GM12878 (cell line): ENCODE measurements around the gene VWA7. TPM values are rescaled to one million over a fixed set of nuclear protein-coding genes. Genes with fewer than 3 reads are reported as not detected.
A peak's percentile ranks its signal among the peaks of the same experiment; 100 is the strongest.

Experiments used
- ATAC-seq: fragments of 200-7000 bp; cut with Tn5 transposase; 3 replicates; pipeline ENCODE4 v1.9.1; 2020; ENCODE audit warnings: mild to moderate bottlenecking, moderate library complexity
- BruUV-seq: library from RNA; stranded (reverse); fragments of 400-500 nt; replicated peaks from 2 replicates; lab custom pipeline; 2021; lab: Mats Ljungman, UMichigan
- CTCF ChIA-PET: fragments of 300-600 bp; sonication (Branson Sonifier 250); formaldehyde crosslinking; extraction: SDS; loops from one replicate; lab custom pipeline; 2021; ENCODE audit warnings: inconsistent platforms; lab: Yijun Ruan, JAX
- POLR2A ChIA-PET: fragments of 350-600 bp; formaldehyde crosslinking; extraction: SDS; loops from one replicate; lab custom pipeline; 2021; ENCODE audit warnings: inconsistent platforms; lab: Charles Lee
- RAD21 ChIA-PET: fragments of 300-600 bp; sonication (Branson Sonifier 250); formaldehyde crosslinking; loops from one replicate; lab custom pipeline; 2023; ENCODE audit warnings: antibody characterized with exemption; ENCODE audit not compliant: unreplicated experiment; lab: Charles Lee
- SMC1A ChIA-PET: fragments of 300-600 bp; sonication (Branson Sonifier 250); formaldehyde crosslinking; loops from one replicate; lab custom pipeline; 2023; ENCODE audit not compliant: unreplicated experiment, uncharacterized antibody; lab: Charles Lee
- DNase-seq: peaks from one replicate; pipeline ENCODE4 v3.0.0-alpha.2; 2011; ENCODE audit warnings: low read depth, low spot score
- FAIRE-seq: peaks from 3 replicates; lab custom pipeline; 2011; peaks lifted over from hg19 to GRCh38; lab: Jason Lieb, UNC
- H2AFZ ChIP-seq: 2 replicates; pipeline ENCODE4 v1.6.0; 2011; ENCODE audit warnings: low read depth, low read length, control low read depth; ENCODE audit not compliant: control insufficient read depth
- H3K27ac ChIP-seq: 2 replicates; pipeline ENCODE4 v1.5.1; 2011; ENCODE audit warnings: control low read depth; ENCODE audit not compliant: control insufficient read depth, insufficient read depth
- H3K27me3 ChIP-seq, 2 experiments: replicated peaks in 1 of 2; 2 replicates each; pipeline versions ENCODE4 v1.6.0 to v1.6.1; 2011; ENCODE audit warnings: low read length in 1 of 2; ENCODE audit not compliant: control insufficient read depth in 2 of 2, insufficient read depth in 2 of 2
- H3K36me3 ChIP-seq, 2 experiments: 2 replicates each; pipeline ENCODE4 v1.5.1; 2011; ENCODE audit warnings: low read length in 1 of 2; ENCODE audit not compliant: control insufficient read depth in 2 of 2, insufficient read depth in 2 of 2
- H3K4me1 ChIP-seq: 2 replicates; pipeline ENCODE4 v1.6.1; 2011; ENCODE audit warnings: mild to moderate bottlenecking, low read length, moderate library complexity, mixed read lengths; ENCODE audit not compliant: control insufficient read depth, insufficient read depth
- H3K4me2 ChIP-seq: 2 replicates; pipeline ENCODE4 v1.6.0; 2011; ENCODE audit warnings: control low read depth; ENCODE audit not compliant: control insufficient read depth, insufficient read depth
- H3K4me3 ChIP-seq: fragments of 200-600 bp; sonication (generic); 2 replicates; pipeline ENCODE4 v1.5.1; 2016
- H3K79me2 ChIP-seq: 2 replicates; pipeline ENCODE4 v1.6.0; 2011; ENCODE audit warnings: low read length; ENCODE audit not compliant: control insufficient read depth, insufficient read depth
- H3K9ac ChIP-seq: 2 replicates; pipeline ENCODE4 v1.8.0; 2011; ENCODE audit warnings: low read length, control low read depth, mixed read lengths; ENCODE audit not compliant: control insufficient read depth, insufficient read depth
- H3K9me3 ChIP-seq: replicated peaks from 3 replicates; pipeline ENCODE4 v1.5.1; 2011; ENCODE audit warnings: mild to moderate bottlenecking, low read length; ENCODE audit not compliant: control insufficient read depth, insufficient read depth
- H4K20me1 ChIP-seq: 2 replicates; pipeline ENCODE4 v1.6.0; 2011; ENCODE audit not compliant: control insufficient read depth, insufficient read depth
- BCLAF1 ChIP-seq: fragments of 450-650 bp; IDR thresholded peaks from 2 replicates; pipeline ENCODE4 v1.6.1; 2017; ENCODE audit warnings: antibody characterized with exemption, mild to moderate bottlenecking, moderate library complexity
- FOS ChIP-seq: IDR thresholded peaks from 3 replicates; pipeline ENCODE4 v1.6.1; 2011; ENCODE audit warnings: borderline replicate concordance; ENCODE audit not compliant: insufficient read length; ENCODE audit errors: extremely low read depth
- HSF1 ChIP-seq: fragments of 150-350 bp; IDR thresholded peaks from 2 replicates; pipeline ENCODE4 v1.6.1; 2014; ENCODE audit warnings: mild to moderate bottlenecking, low read depth, low read length
- MXI1 ChIP-seq: fragments of 150-350 bp; IDR thresholded peaks from 2 replicates; pipeline ENCODE4 v1.6.1; 2011; ENCODE audit warnings: low read depth, mild to moderate bottlenecking, inconsistent platforms, low read length, improper control_type of control experiment
- MYC ChIP-seq: IDR thresholded peaks from 2 replicates; pipeline ENCODE4 v1.6.1; 2011; ENCODE audit warnings: mild to moderate bottlenecking, low read length, moderate library complexity, inconsistent platforms; ENCODE audit not compliant: insufficient read depth, insufficient replicate concordance, insufficient read length, severe bottlenecking
- RELA ChIP-seq: fragments of 450-650 bp; IDR thresholded peaks from 2 replicates; pipeline ENCODE4 v1.8.0; 2014; ENCODE audit warnings: borderline replicate concordance; ENCODE audit not compliant: partially characterized antibody
- REST ChIP-seq: IDR thresholded peaks from 2 replicates; pipeline ENCODE4 v1.6.1; 2012; ENCODE audit warnings: mild to moderate bottlenecking, low read depth, low read length
- RUNX3 ChIP-seq: IDR thresholded peaks from 2 replicates; pipeline ENCODE4 v1.6.1; 2012; ENCODE audit warnings: low read length, inconsistent platforms
- SREBF1 ChIP-seq: IDR thresholded peaks from 2 replicates; pipeline ENCODE4 v1.6.1; 2012; ENCODE audit warnings: mild to moderate bottlenecking, low read length
- TAF1 ChIP-seq: IDR thresholded peaks from 2 replicates; pipeline ENCODE4 v1.6.1; 2011; ENCODE audit warnings: mild to moderate bottlenecking, low read depth, low read length, borderline replicate concordance
- TARDBP ChIP-seq: IDR thresholded peaks from 2 replicates; pipeline ENCODE4 v1.6.1; 2016; ENCODE audit warnings: borderline replicate concordance
- TCF3 ChIP-seq: IDR thresholded peaks from 2 replicates; pipeline ENCODE4 v1.6.1; 2012; ENCODE audit warnings: low read depth, mild to moderate bottlenecking, low read length, borderline replicate concordance; ENCODE audit not compliant: insufficient read depth
- WRNIP1 ChIP-seq: IDR thresholded peaks from 2 replicates; pipeline ENCODE4 v1.6.1; 2011; ENCODE audit warnings: low read depth, low read length, improper control_type of control experiment, borderline replicate concordance
- ZNF622 ChIP-seq: fragments of 450-650 bp; IDR thresholded peaks from 2 replicates; pipeline ENCODE4 v1.6.1; 2017; ENCODE audit warnings: mild to moderate bottlenecking, inconsistent platforms
- WGBS: methylation state at CpG from one replicate; pipeline ENCODE4 v1.1.6; 2016; ENCODE audit warnings: low lambda C conversion rate; ENCODE audit not compliant: insufficient replicate concordance, insufficient coverage; ENCODE audit errors: missing lambda C conversion rate; 5-methylcytosine and 5-hydroxymethylcytosine counted together
- in situ Hi-C: fragments of 300-500 bp; cut with MboI; formaldehyde crosslinking; loops from 9 replicates; pipeline ENCODE4 v1.14.3; 2018; ENCODE audit warnings: mixed read lengths
- intact Hi-C: fragments of 100-400 bp; cut with micrococcal nuclease; formaldehyde crosslinking; loops from one replicate; pipeline ENCODE4 v1.14.2; 2022; ENCODE audit not compliant: unreplicated experiment
- polyA plus RNA-seq, 11 experiments: library from polyadenylated mRNA; depleted of rRNA in 4 of 11; unstranded in 6 of 11; stranded (reverse) in 5 of 11; fragments of >200 nt; fragmentation: Nextera tagmentation in 4 of 11; fragmentation: Illumina TruSeq in 1 of 11; extraction: Ambion mirVana in 4 of 11; extraction: Trizol in 1 of 11; gene quantifications; 1 replicate in 1 of 11; 2 replicates in 10 of 11; pipeline versions ENCODE4 v1.2.1 to v1.2.3, GENCODE V29; 2011 to 2016; ENCODE audit warnings: inconsistent platforms in 2 of 11, missing spikeins in 2 of 11, low read depth in 1 of 11
- total RNA-seq, 4 experiments: library from RNA; depleted of rRNA in 3 of 4; stranded (reverse); fragments of >200 nt in 3 of 4; fragmentation: Illumina TruSeq in 1 of 4; extraction: Trizol in 1 of 4; gene quantifications; 2 replicates each; pipeline versions ENCODE4 v1.2.1 to v1.2.3, GENCODE V29; 2013 to 2021

VWA7 gene
- total and polyA plus RNA-seq, 10 of the 15 experiments (the other 5 are each of a cell fraction or from before 2014, with no cell fraction given) = 0.11 to 3.1 (median 1.2) TPM; not detected in 1

DNA sequence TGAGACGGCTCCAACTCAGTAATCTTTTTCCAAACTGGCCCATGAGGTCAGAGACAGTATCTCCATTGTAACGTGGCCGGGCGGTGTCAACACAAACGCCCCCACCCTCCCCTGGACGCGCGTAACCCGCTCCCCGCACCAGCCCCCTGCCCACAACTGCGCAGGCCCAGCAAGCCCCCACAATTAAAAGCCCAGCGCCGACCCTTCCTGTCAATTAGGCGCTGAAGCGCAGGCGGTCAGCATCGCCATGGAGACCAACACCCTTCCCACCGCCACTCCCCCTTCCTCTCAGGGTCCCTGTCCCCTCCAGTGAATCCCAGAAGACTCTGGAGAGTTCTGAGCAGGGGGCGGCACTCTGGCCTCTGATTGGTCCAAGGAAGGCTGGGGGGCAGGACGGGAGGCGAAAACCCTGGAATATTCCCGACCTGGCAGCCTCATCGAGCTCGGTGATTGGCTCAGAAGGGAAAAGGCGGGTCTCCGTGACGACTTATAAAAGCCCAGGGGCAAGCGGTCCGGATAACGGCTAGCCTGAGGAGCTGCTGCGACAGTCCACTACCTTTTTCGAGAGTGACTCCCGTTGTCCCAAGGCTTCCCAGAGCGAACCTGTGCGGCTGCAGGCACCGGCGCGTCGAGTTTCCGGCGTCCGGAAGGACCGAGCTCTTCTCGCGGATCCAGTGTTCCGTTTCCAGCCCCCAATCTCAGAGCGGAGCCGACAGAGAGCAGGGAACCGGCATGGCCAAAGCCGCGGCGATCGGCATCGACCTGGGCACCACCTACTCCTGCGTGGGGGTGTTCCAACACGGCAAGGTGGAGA lies 38.1 kb upstream of the VWA7 start, which contains the start of the genes HSPA1A and HSPA1L:
Gene HSPA1A (plus strand): TSS at position 519 of the 814 bp plus-strand sequence. CDS start 214 bp downstream, at position 733.
Gene HSPA1L (minus strand): TSS at position 259 of the 814 bp plus-strand sequence. CDS start 3,311 bp downstream, outside the sequence.
- ChIA-PET POLR2A (interaction anchor here (0.6 to 5.2 kb wide), 11 partner anchors 9 to 194 kb away, joined by 3 to 91 read pairs (median 5); partner anchors contain the start of genes CLIC1, HSPA1B, LSM2 and MSH5), SMC1A (interaction anchor here (1.0 to 3.0 kb wide), 8 partner anchors 9 to 85 kb away, joined by 3 to 10 read pairs (median 4); partner anchors contain the start of gene LSM2), RAD21 (interaction anchor here (0.6 to 4.3 kb wide), 10 partner anchors 9 to 258 kb away, joined by 3 to 27 read pairs (median 12); partner anchors contain the start of genes CLIC1, DDAH2, HSPA1B and LSM2), CTCF (interaction anchor here (0.8 to 1.1 kb wide), 7 partner anchors 8 to 134 kb away, joined by 3 to 6 read pairs (median 3); partner anchors contain the start of genes LSM2 and LY6G5C)
- H4K20me1 ChIP-seq = no peaks in the 10 kb centered on the region
- H3K36me3 ChIP-seq = no peaks in the 10 kb centered on the region
- no peaks in the 10 kb centered on the region for H3K27me3 ChIP-seq
- peak within 1 kb of the TSS; percentile 58 for H3K27ac ChIP-seq
- no peak for DNase-seq
- H3K9ac ChIP-seq = peak within 1 kb of the TSS; percentile 64
- in situ Hi-C loops (no loop called here), intact Hi-C loops (no loop called here)
- FAIRE-seq = peak; percentile 27
- WGBS = 1% methylated on average over 54 of the region's 56 CpGs
- H3K4me1 ChIP-seq = peaks cover 29% of the 10 kb centered on the region
- peak within 1 kb of the TSS; percentile 91 for H2AFZ ChIP-seq
- no TSS peak for BruUV-seq
- peak within 1 kb of the TSS; percentile 94 for H3K4me3 ChIP-seq
- no peaks in the 10 kb centered on the region for H3K9me3 ChIP-seq
- H3K4me2 ChIP-seq = peak within 1 kb of the TSS; percentile 90
- peak; percentile 58 for ATAC-seq
- H3K79me2 ChIP-seq = no peaks in the 10 kb centered on the region; the same call in 1 of the 2 replicates
- TF ChIP-seq MYC (no peak), RUNX3 (no peak), RELA (peak; percentile 10), MXI1 (0 out of 2 replicates have a peak, but pooled peaks have one; percentile 30), TARDBP (no peak), TCF3 (no peak), REST (no peak), HSF1 (peak; percentile 100), SREBF1 (no peak), FOS (no peak), ZNF622 (no peak), BCLAF1 (no peak), WRNIP1 (no peak), TAF1 (no peak; the same call in 1 of the 2 replicates)
